ENCODE results near the gene PCED1B.

Gene PCED1B

DNA sequence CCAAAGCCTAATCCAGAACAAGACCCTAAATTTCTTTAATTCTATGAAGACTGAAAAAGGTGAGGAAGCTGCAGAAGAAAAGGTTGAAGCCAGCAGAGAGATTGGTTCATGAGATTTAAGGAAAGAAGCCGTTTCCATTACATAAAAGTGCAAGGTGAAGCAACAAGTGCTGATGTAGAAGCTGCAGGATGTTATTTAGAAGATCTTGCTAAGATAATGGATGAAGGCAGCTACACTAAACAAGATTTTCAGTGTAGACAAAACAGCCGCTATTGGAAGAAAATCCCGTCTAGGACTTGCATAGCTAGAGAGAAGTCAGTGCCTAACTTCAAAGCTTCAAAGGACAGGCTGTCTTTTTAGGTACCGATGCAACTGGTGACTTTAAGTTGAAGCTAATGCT lies 65.8 kb downstream of the PCED1B start:
- H3K79me2 ChIP-seq (ENCODE audit: insufficient read depth, low read length), result no peaks in the 10 kb centered on the region
- 0 out of 2 replicates have a peak, but pooled peaks cover 3% of the 10 kb centered on the region for H3K36me3 ChIP-seq (ENCODE audit: low read length)
- no peak overlapping the region for H3K27ac ChIP-seq (ENCODE audit: low read depth, low read length)
- no peaks in the 10 kb centered on the region for H3K27me3 ChIP-seq (ENCODE audit: low read length)
- no peak overlapping the region for H3K9ac ChIP-seq (ENCODE audit: low read length)
- no peaks in the 10 kb centered on the region for H3K9me2 ChIP-seq (replicated peaks; ENCODE audit: insufficient read depth, low read length)
- H3K9me3 ChIP-seq (ENCODE audit: insufficient read depth, low read length), result no peaks in the 10 kb centered on the region
- H3K4me3 ChIP-seq (ENCODE audit: insufficient read depth, low read length, poor library complexity, severe bottlenecking), result no peak overlapping the region
- no peak overlapping the region for H2AFZ ChIP-seq (ENCODE audit: low read depth, low read length, severe bottlenecking)
- H3K4me2 ChIP-seq (ENCODE audit: low read depth, low read length, poor library complexity, severe bottlenecking), result no peak overlapping the region
- no peaks in the 10 kb centered on the region for H3F3A ChIP-seq (ENCODE audit: insufficient read depth)
- H4K20me1 ChIP-seq (ENCODE audit: low read depth, low read length), result no peaks in the 10 kb centered on the region
- TF ChIP-seq, protein P1, sequence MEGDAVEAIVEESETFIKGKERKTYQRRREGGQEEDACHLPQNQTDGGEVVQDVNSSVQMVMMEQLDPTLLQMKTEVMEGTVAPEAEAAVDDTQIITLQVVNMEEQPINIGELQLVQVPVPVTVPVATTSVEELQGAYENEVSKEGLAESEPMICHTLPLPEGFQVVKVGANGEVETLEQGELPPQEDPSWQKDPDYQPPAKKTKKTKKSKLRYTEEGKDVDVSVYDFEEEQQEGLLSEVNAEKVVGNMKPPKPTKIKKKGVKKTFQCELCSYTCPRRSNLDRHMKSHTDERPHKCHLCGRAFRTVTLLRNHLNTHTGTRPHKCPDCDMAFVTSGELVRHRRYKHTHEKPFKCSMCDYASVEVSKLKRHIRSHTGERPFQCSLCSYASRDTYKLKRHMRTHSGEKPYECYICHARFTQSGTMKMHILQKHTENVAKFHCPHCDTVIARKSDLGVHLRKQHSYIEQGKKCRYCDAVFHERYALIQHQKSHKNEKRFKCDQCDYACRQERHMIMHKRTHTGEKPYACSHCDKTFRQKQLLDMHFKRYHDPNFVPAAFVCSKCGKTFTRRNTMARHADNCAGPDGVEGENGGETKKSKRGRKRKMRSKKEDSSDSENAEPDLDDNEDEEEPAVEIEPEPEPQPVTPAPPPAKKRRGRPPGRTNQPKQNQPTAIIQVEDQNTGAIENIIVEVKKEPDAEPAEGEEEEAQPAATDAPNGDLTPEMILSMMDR (IDR thresholded peaks at IDR 0.05; ENCODE audit: insufficient read depth, low read length, poor library complexity, severe bottlenecking), result no peak
- no peak for TF ChIP-seq EZH2phosphoT487 (conservative IDR thresholded peaks at IDR 0.05; ENCODE audit: low read length)

DNA sequence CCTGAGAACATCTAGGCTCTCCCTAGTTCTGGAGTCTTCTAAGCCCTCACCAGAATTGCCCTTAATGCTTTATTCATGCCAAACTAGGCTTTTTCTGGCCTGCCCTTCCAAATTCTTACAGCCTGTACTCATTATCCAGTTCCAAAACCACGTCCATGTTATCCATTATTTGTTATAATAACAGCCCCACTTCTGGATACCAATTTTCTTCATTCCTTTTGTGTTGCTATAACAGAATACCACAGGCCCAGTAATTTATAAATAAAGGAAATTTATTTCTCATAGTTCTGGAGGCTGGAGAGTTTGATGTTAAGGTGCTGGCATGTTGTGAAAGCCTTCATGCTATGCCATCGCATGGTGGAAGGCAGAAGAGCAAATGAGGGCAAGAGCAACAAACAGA lies 68.3 kb downstream of the PCED1B start:
- Histone ChIP-seq H3F3A (ENCODE audit: insufficient read depth) (no peaks in the 10 kb centered on the region), H3K9ac (ENCODE audit: low read length) (no peak overlapping the region)

DNA sequence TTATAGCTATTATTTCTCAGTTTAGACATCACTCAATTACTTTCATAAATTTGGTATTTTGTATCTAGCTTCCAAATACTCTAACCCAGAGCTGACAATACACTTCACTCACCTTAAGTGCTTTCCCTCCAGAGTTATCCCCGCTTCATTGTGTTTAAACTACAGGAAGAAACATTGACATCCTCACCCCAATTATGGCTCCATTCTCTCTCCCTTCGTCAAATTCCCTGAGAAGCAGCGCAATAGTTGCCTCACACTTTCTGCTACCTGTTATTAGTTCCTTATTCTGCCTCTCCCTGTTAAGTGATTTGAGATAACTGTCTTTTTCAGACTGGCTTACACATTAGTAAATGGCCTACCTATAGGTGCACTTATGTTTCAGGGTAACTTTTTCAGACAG lies 69.7 kb downstream of the PCED1B start:
- H2AFZ ChIP-seq (ENCODE audit: low read depth, low read length, severe bottlenecking), result no peak overlapping the region

More for the DNA sequence above, 68.3 kb downstream of the PCED1B start:
- no peaks in the 10 kb centered on the region for H3K27me3 ChIP-seq (ENCODE audit: low read length)
- H3K9me3 ChIP-seq (ENCODE audit: insufficient read depth, low read length), result no peaks in the 10 kb centered on the region
- H3K9me2 ChIP-seq (replicated peaks; ENCODE audit: insufficient read depth, low read length), result no peaks in the 10 kb centered on the region
- H3K4me3 ChIP-seq (ENCODE audit: insufficient read depth, low read length, poor library complexity, severe bottlenecking), result no peak overlapping the region
- H3K4me2 ChIP-seq (ENCODE audit: low read depth, low read length, poor library complexity, severe bottlenecking), result no peak overlapping the region
- no peak overlapping the region for H3K27ac ChIP-seq (ENCODE audit: low read depth, low read length)
- H3K79me2 ChIP-seq (ENCODE audit: insufficient read depth, low read length), result no peaks in the 10 kb centered on the region
- no peaks in the 10 kb centered on the region for H4K20me1 ChIP-seq (ENCODE audit: low read depth, low read length)
- no peak overlapping the region for H2AFZ ChIP-seq (ENCODE audit: low read depth, low read length, severe bottlenecking)
- TF ChIP-seq EZH2phosphoT487 (conservative IDR thresholded peaks at IDR 0.05; ENCODE audit: low read length), result no peak
- TF ChIP-seq, protein P1 (IDR thresholded peaks at IDR 0.05; ENCODE audit: insufficient read depth, low read length, poor library complexity, severe bottlenecking), result no peak
- H3K36me3 ChIP-seq (ENCODE audit: low read length), result no peaks in the 10 kb centered on the region

More for the DNA sequence above, 69.7 kb downstream of the PCED1B start:
- no peak for TF ChIP-seq EZH2phosphoT487 (conservative IDR thresholded peaks at IDR 0.05; ENCODE audit: low read length)
- TF ChIP-seq, protein P1 (IDR thresholded peaks at IDR 0.05; ENCODE audit: insufficient read depth, low read length, poor library complexity, severe bottlenecking), result no peak
- Histone ChIP-seq H3K27ac (ENCODE audit: low read depth, low read length) (no peak overlapping the region), H3K79me2 (ENCODE audit: insufficient read depth, low read length) (no peaks in the 10 kb centered on the region), H3K4me2 (ENCODE audit: low read depth, low read length, poor library complexity, severe bottlenecking) (no peak overlapping the region), H3K9ac (ENCODE audit: low read length) (no peak overlapping the region), H3K27me3 (ENCODE audit: low read length) (no peaks in the 10 kb centered on the region), H3K9me2 (replicated peaks; ENCODE audit: insufficient read depth, low read length) (no peaks in the 10 kb centered on the region), H3K36me3 (ENCODE audit: low read length) (no peaks in the 10 kb centered on the region), H3K9me3 (ENCODE audit: insufficient read depth, low read length) (no peaks in the 10 kb centered on the region), H3K4me3 (ENCODE audit: insufficient read depth, low read length, poor library complexity, severe bottlenecking) (no peak overlapping the region), H4K20me1 (ENCODE audit: low read depth, low read length) (no peaks in the 10 kb centered on the region), H3F3A (ENCODE audit: insufficient read depth) (no peaks in the 10 kb centered on the region)
